HG02970 (cell line): Measurements from ENCODE around the gene CLIC3.
"Not testable (repeated sequence)": the region's sequence is repeated elsewhere in the genome, so short reads cannot be mapped to it uniquely, and the experiment has no call there.

ENCODE experiments used
- ATAC-seq: cut with Tn5 transposase; IDR thresholded peaks from one replicate; pipeline ENCODE4 v1.9.1; 2021; ENCODE audit warnings: mild to moderate bottlenecking, moderate library complexity, moderate number of reproducible peaks; ENCODE audit not compliant: unreplicated experiment, low FRiP score

Gene CLIC3, protein sequence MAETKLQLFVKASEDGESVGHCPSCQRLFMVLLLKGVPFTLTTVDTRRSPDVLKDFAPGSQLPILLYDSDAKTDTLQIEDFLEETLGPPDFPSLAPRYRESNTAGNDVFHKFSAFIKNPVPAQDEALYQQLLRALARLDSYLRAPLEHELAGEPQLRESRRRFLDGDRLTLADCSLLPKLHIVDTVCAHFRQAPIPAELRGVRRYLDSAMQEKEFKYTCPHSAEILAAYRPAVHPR

DNA sequence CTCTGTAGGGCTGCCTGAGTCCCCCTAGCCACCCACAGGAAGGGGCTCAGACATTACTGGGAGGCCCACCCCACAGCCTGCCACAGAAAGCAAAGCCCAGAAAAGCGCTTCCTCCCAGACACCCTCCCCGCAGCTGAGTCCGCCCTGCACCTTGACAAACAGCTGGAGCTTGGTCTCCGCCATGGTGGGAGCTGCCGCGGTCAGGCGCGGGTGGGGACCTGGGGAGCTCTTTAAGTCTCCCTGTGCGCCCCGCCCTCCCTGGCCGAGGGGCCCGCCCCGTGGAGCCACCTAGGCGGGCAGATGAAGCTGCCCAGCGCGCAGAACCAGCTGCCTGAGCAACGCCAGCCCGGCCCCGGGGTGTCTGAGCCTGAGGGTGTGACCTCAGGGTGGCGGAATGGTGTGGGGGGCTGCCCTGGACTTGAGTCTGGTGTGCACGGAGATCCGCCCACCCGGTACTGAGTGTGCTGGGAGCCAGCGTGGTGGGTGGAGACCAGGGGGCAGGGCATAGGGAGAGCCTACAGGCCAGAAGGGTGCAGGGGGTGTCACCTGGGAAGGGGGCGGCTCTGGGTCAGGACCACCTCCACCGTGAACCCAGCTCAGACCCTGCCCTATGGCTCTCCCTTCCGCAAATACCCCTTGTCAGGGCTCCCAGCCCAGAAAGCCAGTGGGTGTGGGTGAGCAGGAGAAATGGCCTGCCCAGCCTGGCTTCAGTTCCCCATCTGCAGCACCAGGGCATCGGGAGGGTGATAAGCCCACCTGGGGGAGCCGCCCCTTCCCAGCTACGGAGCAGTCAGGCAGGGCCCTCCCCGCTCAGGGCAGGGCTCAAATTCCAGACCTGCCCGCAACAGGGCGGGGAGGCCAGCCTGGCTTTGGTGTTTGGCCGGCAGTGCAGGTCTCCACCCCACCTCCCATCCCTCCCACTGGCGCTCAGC, at the start of gene CLIC3:
Gene CLIC3, minus strand, starts transcription at position 208 of the 932 bp plus-strand sequence. Its CDS starts 25 bp downstream, at position 183.
- no peak for ATAC-seq

DNA sequence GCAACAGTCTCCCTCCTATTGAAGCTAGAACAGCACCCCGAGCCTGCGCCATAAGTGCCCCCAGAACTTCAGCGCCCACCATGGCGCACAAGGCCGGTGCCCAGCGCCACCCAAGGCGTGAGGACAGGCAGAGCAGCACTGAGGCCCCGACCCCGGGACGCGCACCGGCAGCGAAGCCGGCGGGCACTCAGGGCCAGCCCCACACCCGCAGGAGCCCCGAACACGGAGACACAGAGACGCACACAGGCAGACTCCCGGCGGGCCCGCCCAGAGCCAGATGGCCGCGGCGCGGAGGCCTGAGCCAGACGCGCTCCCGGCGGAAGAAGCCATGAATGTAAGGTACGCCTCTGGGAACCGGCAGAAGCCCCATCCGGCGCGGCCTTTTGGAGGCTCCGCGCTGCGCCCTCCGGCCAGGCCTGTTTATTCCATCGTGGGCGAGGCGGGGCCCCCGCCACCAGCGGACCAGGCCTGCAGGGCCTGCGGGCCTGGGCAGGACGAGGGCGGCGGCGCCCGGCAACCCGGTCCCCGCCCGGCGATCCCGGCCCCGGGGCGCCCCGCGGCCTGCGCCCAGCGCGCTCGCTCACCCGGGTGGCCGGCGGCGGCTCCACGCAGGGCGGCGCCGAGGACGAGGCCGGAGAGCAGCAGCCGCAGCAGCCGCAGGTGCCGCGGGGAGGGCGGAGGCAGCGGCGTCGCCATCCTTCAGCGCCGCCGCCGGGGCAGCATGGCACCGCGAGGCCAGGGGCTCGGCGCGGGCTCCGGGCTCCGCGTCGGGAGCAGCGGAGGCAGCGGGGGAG, 49.1 kb upstream of the CLIC3 start:
- no peak for ATAC-seq

DNA sequence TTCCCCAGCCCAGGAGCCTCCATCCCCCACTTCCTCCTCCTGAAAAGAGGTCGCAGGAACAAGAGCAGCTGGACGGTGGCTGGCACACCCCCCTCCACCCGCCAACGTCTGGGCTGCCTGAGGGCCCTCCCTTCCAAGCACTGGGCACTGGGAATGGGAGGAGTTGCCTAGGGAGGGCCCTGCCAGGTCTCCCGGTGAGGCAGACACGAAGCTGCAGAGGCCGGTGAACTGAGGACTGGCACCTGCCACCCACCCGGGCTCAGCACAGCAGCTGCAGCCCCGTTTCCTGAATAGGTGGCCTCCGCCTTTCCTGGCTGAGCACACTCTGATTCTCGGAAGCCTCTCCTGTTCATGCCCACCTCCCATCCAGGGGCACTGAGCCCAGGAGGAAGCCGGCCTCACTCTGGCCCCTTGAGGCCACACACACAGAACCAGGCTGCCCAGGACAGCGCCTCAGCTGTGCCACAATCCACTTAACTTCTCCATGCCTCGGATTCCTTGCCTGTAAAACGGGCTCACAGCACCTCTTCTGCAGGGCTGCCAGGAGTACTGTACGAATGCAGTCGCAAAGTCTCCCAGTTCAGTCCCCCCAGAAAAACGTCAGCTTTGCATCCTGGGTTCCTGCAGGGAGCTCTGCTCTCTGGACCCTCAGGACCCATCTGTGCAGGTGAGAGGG, 48.3 kb upstream of the CLIC3 start:
- ATAC-seq, result no peak

- no peak for ATAC-seq
Observed at GRCh38 chr9:137044037-137044436, 47.7 kb upstream of the CLIC3 start.

- ATAC-seq, result no peak
Observed at GRCh38 chr9:137042751-137043727, 46.7 kb upstream of the CLIC3 start.

DNA sequence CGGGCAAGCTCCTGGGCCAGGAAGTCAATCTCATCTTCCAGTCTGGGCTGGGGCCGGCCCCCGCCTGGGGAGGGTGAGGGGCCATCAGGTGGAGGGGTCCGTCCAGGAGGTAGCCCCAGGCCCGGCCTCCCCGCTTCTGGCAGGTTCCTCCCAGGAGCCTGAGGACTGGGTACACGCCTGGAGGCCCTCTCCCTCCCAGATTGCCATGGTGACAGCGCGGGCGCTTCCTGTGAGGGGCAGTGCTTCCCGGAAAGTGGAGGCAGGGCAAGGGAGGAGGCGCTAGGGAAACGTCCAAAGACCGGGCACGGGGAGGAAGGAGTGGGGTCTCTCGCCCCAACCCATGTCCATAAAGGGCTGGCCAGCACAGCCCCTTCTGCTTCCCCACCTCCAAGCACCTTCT, 44.8 kb upstream of the CLIC3 start:
- no peak for ATAC-seq

- no peak for ATAC-seq
Observed at GRCh38 chr9:137040568-137040967, 44.2 kb upstream of the CLIC3 start.

- no peak for ATAC-seq
Observed at GRCh38 chr9:137039611-137040366, 43.4 kb upstream of the CLIC3 start.

DNA sequence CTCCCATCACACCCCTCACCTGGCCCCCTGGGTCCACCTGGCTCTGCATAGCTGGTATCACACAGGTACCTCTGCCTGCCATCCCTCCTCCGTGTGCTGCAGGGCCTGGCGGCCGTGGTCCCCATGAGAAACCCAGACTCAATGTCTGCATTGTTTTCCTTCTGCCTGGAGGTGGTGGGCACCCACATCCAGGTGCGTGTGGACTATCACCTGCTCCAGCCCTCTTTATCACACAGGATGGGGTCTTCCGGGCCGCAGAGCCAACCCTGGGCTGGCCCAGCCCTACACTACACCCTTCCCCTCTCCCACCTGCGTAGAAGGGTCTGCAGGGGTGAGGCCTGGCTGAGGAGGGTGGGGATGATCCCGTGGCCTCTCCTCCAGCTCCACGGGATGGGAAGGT, 42.5 kb upstream of the CLIC3 start:
- no peak for ATAC-seq

DNA sequence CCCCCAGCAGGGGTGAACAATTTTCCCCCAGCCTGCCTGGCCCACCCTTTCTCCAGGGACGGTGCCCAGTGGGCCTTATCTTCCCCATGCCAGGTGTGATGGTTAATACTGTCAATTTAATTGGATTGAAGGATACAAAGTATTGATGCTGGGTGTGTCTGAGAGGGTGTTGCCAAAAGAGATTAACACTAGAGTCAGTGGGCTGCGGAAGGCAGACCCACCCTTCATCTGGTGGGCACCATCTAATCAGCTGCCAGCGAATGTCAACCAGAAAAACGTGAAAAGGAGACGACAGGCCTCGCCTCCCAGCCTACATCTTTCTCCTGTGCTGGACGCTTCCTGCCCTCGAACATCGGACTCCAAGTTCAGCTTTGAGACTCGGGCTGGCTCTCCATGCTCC, 41.1 kb upstream of the CLIC3 start:
- no peak for ATAC-seq

DNA sequence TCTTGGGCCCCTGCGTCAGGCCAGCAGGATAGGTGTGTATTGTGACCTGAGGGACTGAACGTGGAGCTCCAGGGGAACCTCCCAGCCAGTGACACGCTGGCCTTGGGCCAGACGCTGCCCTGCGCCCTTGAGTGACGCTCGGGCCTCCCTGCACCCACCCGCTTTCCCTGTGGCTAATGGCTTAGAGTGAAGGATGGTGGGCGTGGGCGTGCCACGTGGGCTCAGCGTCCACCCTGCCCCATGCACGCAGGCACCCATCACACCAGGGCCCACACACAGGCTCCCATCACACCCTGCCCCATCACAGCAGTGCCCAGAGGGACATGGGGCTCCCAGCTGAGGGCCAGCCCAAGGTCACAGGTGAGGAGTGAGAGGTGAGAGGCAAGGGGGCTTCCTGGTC, 40.7 kb upstream of the CLIC3 start:
- no peak for ATAC-seq

DNA sequence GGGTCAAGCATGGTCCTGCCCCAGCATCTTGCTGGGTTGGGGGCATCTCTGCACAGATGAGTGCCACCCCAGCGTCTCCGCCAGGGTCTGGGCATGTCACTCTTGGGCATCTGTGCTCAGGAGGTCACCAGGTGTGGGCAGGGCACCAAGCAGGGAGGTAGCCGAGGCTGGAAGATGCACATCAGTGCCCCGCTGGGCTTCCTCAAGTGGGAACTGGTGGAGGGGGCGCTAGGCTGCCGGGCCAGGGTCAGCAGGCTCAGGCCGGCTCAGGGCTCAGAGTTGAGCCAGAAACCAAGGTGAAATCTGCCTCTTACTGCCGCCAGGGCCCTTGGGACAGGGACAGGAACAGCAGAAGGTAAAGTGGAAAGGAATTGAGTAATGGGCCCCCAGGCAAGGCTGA, 39.6 kb upstream of the CLIC3 start:
- ATAC-seq, result no peak

DNA sequence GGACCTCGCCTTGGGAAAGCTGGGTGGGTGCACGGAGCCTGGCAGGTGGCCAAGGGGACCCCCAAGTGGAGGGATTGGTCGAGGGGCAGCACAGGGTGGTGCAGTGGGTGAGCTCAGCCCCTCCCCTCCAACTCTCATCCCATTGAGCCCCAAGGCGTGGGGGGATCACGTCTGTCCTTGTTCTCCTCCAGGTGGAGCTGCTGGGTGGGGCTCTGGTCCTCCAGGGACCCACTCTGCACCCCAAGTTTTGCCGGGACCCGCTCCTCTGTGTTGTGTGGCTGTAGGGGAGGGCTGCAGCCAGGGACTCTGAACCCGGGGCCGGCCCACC, 39.1 kb upstream of the CLIC3 start:
- no peak for ATAC-seq

- ATAC-seq, result no peak
Observed at GRCh38 chr9:137034709-137035506, 38.5 kb upstream of the CLIC3 start.

DNA sequence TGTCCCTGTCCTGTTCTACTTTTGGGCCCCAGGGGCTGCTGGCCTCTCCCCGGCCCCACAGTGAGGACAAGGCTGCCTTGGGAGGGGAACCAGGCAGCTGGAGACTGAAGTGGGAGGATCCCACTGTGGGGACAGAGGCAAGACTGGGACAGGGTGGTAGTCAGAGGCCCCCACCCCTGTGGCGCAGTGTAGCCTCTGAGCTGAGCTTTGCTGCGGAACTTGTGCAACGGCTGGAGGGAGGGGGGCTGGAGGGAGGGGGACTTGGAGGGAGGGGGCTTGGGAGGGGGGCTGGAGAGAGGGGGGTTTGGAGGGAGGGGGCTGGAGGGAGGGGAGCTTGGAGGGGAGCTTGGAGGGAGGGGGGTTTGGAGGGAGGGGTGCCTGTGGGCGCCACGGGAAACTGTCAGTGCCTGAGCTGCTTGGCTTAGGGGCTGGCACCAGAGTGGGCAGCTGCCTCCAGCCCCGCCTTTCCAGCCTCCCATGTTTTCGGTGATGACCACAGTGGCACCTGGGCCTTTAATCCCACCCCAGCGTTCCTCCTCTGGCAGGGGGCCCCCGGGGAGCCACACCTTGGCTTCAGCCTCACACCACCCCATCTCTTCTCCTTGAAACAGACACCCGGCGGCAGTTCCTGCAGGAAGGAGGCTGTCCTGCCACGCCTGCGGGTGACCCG, 37.8 kb upstream of the CLIC3 start:
- no peak for ATAC-seq

- not testable (repeated sequence) for ATAC-seq
Observed at GRCh38 chr9:137033481-137033880, 37.1 kb upstream of the CLIC3 start.

- no peak for ATAC-seq
Observed at GRCh38 chr9:137032858-137033257, 36.5 kb upstream of the CLIC3 start.
